Subcutaneous abdominal adipose tissue (tissue), 5 donors: Measurements from ENCODE around the gene PTPRM.

Experiments used
- H3K27ac ChIP-seq: one replicate; pipeline ENCODE4 v1.7.0; 2013; ENCODE audit warnings: low read depth, mild to moderate bottlenecking, inconsistent platforms, low read length, moderate library complexity
- H3K27me3 ChIP-seq, 5 donors: one replicate each; pipeline ENCODE4 v1.7.0; 2013; ENCODE audit warnings: low read length in 5 of 5, inconsistent platforms in 1 of 5; ENCODE audit not compliant: control insufficient read depth in 5 of 5, insufficient read depth in 4 of 5
- H3K36me3 ChIP-seq, 5 donors: one replicate each; pipeline ENCODE4 v1.7.0; 2013; ENCODE audit warnings: low read length in 5 of 5; ENCODE audit not compliant: control insufficient read depth in 5 of 5, insufficient read depth in 5 of 5
- H3K4me1 ChIP-seq, 5 donors: one replicate each; pipeline ENCODE4 v1.7.0; 2013; ENCODE audit warnings: low read length in 5 of 5, mild to moderate bottlenecking in 3 of 5, moderate library complexity in 1 of 5; ENCODE audit not compliant: control insufficient read depth in 5 of 5, insufficient read depth in 5 of 5
- H3K4me3 ChIP-seq, 5 donors: one replicate each; pipeline ENCODE4 v1.7.0; 2013; ENCODE audit warnings: low read length in 5 of 5, low read depth in 1 of 5
- H3K9ac ChIP-seq, 5 donors: one replicate each; pipeline ENCODE4 v1.7.0; 2013; ENCODE audit warnings: low read length in 5 of 5, mild to moderate bottlenecking in 4 of 5, moderate library complexity in 3 of 5
- H3K9me3 ChIP-seq, 5 donors: one replicate each; pipeline ENCODE4 v1.7.0; 2013; ENCODE audit warnings: low read length in 5 of 5; ENCODE audit not compliant: control insufficient read depth in 5 of 5
- donor health status: healthy.
- donor health status: healthy.
- donor health status: healthy.
- donor health status: healthy.
- donor health status: healthy.

Gene PTPRM

GRCh38 chr18:8091035-8091434 is 523.9 kb downstream of the PTPRM start:
- Histone ChIP-seq H3K9me3 (no peaks in the 10 kb centered on the region), H3K36me3 (peaks cover 0 to 10% (median 4%) of the 10 kb centered on the region in 5 donors), H3K9ac (no peak overlapping the region), H3K4me1 (peaks cover 0 to 10% (median 7%) of the 10 kb centered on the region in 5 donors), H3K27ac (no peak overlapping the region), H3K27me3 (no peaks in the 10 kb centered on the region), H3K4me3 (no peak overlapping the region)

- peaks cover 0 to 7% (median 3%) of the 10 kb centered on the region in 5 donors for H3K36me3 ChIP-seq
- no peaks in the 10 kb centered on the region for H3K27me3 ChIP-seq
Measured at GRCh38 chr18:8095947-8096570, 528.9 kb downstream of the PTPRM start.

GRCh38 chr18:8097399-8097798 is 530.3 kb downstream of the PTPRM start:
- Histone ChIP-seq H3K27ac (no peak overlapping the region), H3K36me3 (peaks cover 2 to 8% (median 5%) of the 10 kb centered on the region in 5 donors), H3K4me1 (peaks cover 0 to 3% (median 0%) of the 10 kb centered on the region in 5 donors), H3K9ac (no peak overlapping the region), H3K27me3 (no peaks in the 10 kb centered on the region), H3K9me3 (peaks cover 0 to 1% (median 0%) of the 10 kb centered on the region in 5 donors), H3K4me3 (no peak overlapping the region)

More at GRCh38 chr18:8095947-8096570, 528.9 kb downstream of the PTPRM start:
- Histone ChIP-seq H3K27ac (no peak overlapping the region), H3K4me1 (peaks cover 0 to 4% (median 3%) of the 10 kb centered on the region in 5 donors), H3K9me3 (no peaks in the 10 kb centered on the region), H3K4me3 (no peak overlapping the region), H3K9ac (no peak overlapping the region)

GRCh38 chr18:8097927-8098326 is 530.8 kb downstream of the PTPRM start:
- Histone ChIP-seq H3K27me3 (no peaks in the 10 kb centered on the region), H3K9ac (no peak overlapping the region), H3K36me3 (peaks cover 7 to 13% (median 9%) of the 10 kb centered on the region in 5 donors), H3K4me3 (no peak overlapping the region), H3K9me3 (peaks cover 2 to 7% (median 3%) of the 10 kb centered on the region in 5 donors), H3K4me1 (peaks cover 0 to 3% (median 0%) of the 10 kb centered on the region in 5 donors), H3K27ac (no peak overlapping the region)

GRCh38 chr18:8106603-8107002 is 539.5 kb downstream of the PTPRM start:
- Histone ChIP-seq H3K4me1 (peaks cover 0 to 4% (median 0%) of the 10 kb centered on the region in 5 donors), H3K9ac (no peak overlapping the region), H3K27me3 (no peaks in the 10 kb centered on the region), H3K4me3 (no peak overlapping the region), H3K9me3 (peaks cover 2 to 11% (median 7%) of the 10 kb centered on the region in 5 donors), H3K36me3 (peaks cover 4 to 11% (median 9%) of the 10 kb centered on the region in 5 donors), H3K27ac (no peak overlapping the region)

GRCh38 chr18:8107426-8107825 is 540.3 kb downstream of the PTPRM start:
- Histone ChIP-seq H3K4me3 (no peak overlapping the region), H3K36me3 (peaks cover 2 to 10% (median 8%) of the 10 kb centered on the region in 5 donors), H3K27ac (no peak overlapping the region), H3K4me1 (peaks cover 0 to 4% (median 0%) of the 10 kb centered on the region in 5 donors), H3K9ac (no peak overlapping the region), H3K27me3 (no peaks in the 10 kb centered on the region), H3K9me3 (peaks cover 1 to 10% (median 7%) of the 10 kb centered on the region in 5 donors)

- Histone ChIP-seq H3K4me3 (no peak overlapping the region), H3K27ac (no peak overlapping the region), H3K36me3 (peaks cover 0 to 6% (median 0%) of the 10 kb centered on the region in 5 donors), H3K9ac (no peak overlapping the region), H3K27me3 (no peaks in the 10 kb centered on the region), H3K9me3 (no peaks in the 10 kb centered on the region), H3K4me1 (peaks cover 0 to 11% (median 4%) of the 10 kb centered on the region in 5 donors)
Measured at GRCh38 chr18:8114480-8114879, 547.4 kb downstream of the PTPRM start.

GRCh38 chr18:8116341-8117005 is 549.4 kb downstream of the PTPRM start:
- peaks cover 0 to 17% (median 0%) of the 10 kb centered on the region in 5 donors for H3K4me1 ChIP-seq
- peak overlapping the region in 1 of 5 donors; percentile 6 for H3K9ac ChIP-seq
- H3K9me3 ChIP-seq = no peaks in the 10 kb centered on the region
- no peak overlapping the region for H3K4me3 ChIP-seq
- H3K27ac ChIP-seq = peak overlapping the region; percentile 49
- H3K36me3 ChIP-seq = peaks cover 0 to 6% (median 0%) of the 10 kb centered on the region in 5 donors
- no peaks in the 10 kb centered on the region for H3K27me3 ChIP-seq

GRCh38 chr18:8117006-8117371 is 549.9 kb downstream of the PTPRM start:
- Histone ChIP-seq H3K9me3 (no peaks in the 10 kb centered on the region), H3K27me3 (no peaks in the 10 kb centered on the region), H3K4me3 (no peak overlapping the region), H3K4me1 (peaks cover 0 to 21% (median 3%) of the 10 kb centered on the region in 5 donors), H3K9ac (peak overlapping the region in 1 of 5 donors; percentile 6), H3K27ac (peak overlapping the region; percentile 49), H3K36me3 (peaks cover 0 to 6% (median 0%) of the 10 kb centered on the region in 5 donors)

- Histone ChIP-seq H3K9ac (no peak overlapping the region), H3K36me3 (peaks cover 0 to 4% (median 0%) of the 10 kb centered on the region in 5 donors)
Measured at GRCh38 chr18:8121101-8121500, 554.0 kb downstream of the PTPRM start.

More at GRCh38 chr18:8121101-8121500, 554.0 kb downstream of the PTPRM start:
- peaks cover 0 to 33% (median 13%) of the 10 kb centered on the region in 5 donors for H3K4me1 ChIP-seq
- H3K27ac ChIP-seq = no peak overlapping the region
- H3K9me3 ChIP-seq = no peaks in the 10 kb centered on the region
- no peak overlapping the region for H3K4me3 ChIP-seq
- H3K27me3 ChIP-seq = no peaks in the 10 kb centered on the region
